ENCODE results near the gene IFT122.

GRCh38 chr3:129440618-129441190, 680 bp downstream of the IFT122 start:
- TF ChIP-seq POLR2AphosphoS5 (IDR thresholded peaks at IDR 0.05; ENCODE audit: low read depth, low read length), result no peak
- no peak for TF ChIP-seq TAF1 (IDR thresholded peaks at IDR 0.05; ENCODE audit: low read depth, low read length)
- TF ChIP-seq POU2F2 (IDR thresholded peaks at IDR 0.05; ENCODE audit: low read depth, low read length), result no peak
- TF ChIP-seq POLR2A (IDR thresholded peaks at IDR 0.05; ENCODE audit: low read depth, low read length), result no peak; the same call in 1 of the 2 replicates

Measured in GM12891 (cell line).